IPS DF 4.7 (cell line): ENCODE measurements around the gene SLC48A1.

ENCODE experiments used
- DNase-seq: peaks from one replicate; pipeline ENCODE4 v3.0.0-alpha.2; 2013; ENCODE audit warnings: low spot score; ENCODE audit errors: extremely low read depth

The SLC48A1 gene

GRCh38 chr12:47777151-47777550 is 4.1 kb downstream of the SLC48A1 start:
- DNase-seq, result no peak

- DNase-seq, result no peak
Measured at GRCh38 chr12:47777741-47778558, 4.9 kb downstream of the SLC48A1 start.

- no peak for DNase-seq
Measured at GRCh38 chr12:47778881-47779280, 5.8 kb downstream of the SLC48A1 start.

- peak; percentile 94 for DNase-seq
Measured at GRCh38 chr12:47779301-47779942, 6.4 kb downstream of the SLC48A1 start.

GRCh38 chr12:47779943-47780504 is 7.0 kb downstream of the SLC48A1 start:
- no peak for DNase-seq

GRCh38 chr12:47781479-47782371 is 8.7 kb downstream of the SLC48A1 start:
- no peak for DNase-seq

DNA sequence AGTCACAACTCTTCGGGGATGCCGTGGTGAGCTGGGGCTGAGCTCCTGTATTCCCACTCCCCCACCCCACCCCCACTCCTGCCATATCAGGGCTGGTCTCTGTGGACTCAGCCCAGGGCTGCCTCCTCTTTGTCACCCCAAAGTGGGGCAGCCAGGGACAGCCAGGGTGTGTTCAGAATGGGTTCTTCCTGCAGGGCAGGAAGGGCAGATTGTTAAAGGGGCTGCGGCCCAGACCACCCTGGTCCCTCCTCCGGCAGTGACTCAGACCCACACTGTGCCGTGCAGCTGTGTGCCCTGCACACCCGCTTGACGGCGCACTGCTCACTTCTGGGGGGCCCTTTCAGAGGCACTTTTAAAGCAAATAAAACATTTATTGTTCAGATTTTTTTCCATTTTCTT is 9.3 kb downstream of the SLC48A1 start:
- DNase-seq, result no peak

DNA sequence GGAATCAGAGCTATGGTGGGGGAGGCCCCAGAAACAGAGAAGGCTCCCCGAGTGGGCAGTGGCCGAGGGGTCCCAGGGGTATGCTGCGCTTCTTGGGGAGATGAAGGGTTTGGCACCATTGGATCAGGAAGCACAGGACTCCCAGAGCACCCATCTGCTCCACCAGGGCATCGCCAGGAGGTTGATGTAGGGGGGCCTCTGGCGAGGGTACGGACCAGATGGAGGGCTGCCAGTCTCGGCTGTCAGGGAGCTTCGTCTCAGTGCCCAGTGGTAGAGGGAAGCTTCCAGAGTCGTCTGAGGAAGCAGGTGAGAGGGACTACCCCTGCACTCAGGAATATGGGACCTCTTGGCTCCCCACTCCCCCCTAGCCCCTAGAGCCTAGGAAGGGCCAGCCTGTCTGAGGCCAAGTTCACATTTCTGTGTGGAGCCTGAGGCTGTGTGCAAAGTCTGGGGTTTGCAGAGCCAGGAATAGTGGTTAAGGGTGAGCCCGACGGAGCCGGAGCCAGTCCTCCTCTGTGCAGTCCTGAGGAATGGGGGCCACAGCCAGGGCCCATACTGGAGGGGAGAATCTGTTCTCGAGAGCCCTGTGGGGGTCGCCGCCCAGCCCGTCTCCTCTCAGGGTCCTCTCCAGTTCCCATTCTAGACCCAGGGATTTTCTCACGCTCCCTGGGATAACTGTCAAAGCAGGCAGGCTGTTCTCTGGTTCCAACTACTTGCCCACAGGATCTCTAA is 10.2 kb downstream of the SLC48A1 start:
- no peak for DNase-seq

- no peak for DNase-seq
Measured at GRCh38 chr12:47783821-47784819, 11.1 kb downstream of the SLC48A1 start.

DNA sequence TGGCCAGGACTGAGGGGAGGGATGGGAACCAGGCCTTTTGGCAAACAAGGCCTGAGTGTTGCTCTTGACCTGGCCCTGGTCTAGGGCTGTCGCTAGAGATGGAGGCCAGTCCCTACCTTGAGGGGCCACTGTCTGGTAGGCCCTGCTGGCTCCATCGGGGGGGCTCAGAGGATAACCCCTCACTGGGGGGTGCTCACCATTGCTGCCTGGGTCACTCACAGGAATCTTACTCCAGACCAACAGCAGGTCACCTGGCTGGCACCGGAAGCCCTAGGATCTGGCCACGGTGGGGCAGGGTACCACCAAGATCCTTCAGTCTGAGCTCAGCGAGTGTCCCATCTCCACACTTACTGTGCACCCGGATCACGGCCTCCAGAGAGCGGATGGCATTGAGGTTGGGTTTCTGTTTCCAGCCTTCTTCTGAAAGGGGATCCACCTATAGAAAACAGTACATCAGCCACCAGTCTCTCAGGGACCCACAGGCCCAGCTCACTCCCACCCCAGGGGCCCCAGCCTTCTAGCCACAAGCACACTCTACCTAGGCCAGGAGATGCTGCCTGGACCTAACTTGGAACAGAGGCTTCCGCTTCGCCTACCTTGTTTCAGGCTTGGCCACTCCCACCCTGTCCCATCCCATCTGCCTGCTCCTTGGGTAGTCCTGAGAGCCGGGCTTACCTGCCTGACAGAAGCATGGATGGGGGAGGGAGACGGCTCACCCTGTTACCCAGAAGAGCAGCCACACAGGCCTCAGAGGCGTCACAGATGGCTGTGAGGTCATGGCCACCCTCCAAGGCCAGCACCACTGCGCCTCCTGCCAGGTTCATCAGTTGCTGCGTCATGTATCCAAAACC is 12.2 kb downstream of the SLC48A1 start:
- DNase-seq, result no peak

DNA sequence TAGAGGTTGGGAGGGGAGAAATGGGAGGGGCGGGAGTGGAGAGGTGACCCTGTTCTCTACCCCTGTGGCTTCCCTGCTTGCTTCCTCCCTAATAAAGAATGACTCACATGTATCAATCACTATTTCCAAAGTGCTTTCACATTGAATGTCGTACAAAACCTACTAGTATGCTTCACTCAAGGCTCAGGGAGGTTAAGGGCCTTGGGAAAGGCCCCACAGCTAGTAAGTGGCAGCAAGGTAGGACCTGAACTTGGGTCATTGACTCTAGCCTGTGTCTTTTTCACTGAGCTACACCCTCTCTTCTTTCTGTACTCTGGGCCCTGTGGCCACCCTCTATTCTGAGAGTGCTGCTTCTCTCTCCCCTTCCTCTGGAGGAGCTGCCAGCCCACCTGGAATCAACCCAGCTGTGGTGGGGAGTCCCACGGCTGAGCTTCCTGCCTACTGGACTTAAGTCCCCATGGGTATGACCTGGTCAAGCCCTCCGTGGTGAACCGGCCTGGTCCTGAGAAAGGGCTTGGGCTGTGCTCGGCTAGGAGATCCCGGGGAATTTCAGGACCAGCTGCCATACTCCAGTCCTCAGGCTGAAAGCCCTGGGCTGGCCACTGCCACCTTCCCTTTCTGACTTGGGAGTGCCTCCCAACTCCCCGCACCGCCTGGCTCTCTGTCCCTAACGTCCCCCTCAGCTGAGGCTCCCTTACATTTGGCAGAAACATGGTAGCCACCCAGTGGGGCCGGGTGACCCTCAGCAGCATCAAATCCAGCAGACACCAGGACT is 13.0 kb downstream of the SLC48A1 start:
- DNase-seq, result no peak

DNA sequence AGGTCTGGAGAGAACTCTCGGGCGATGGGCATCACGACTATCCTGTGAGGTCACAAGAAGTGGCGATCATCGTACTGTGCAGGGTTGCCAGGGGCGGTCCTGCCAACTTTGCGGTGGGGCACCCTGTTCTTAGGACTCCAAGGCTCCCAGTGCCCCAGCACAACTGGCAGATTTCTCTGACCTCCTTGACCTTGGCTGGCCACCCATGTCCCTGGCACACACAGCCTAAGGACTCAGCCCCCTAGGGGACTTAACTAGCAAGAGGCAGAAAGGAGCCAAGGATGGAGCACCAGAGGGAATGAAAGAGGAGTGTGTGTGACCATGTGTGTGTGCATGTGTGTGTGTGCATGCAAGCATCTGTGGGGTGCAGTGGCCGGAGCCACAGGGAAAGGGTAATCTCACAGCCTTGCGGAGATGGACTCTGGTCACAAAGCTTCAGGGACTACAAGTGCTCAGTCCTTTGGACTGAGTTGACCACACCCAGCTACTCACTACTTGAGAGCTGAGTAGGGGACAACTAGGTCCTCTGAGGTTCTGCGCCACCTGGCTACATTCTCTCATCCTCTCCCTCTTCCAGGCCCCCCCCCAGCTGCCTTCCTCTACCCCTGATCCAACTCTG is 13.7 kb downstream of the SLC48A1 start:
- no peak for DNase-seq

DNA sequence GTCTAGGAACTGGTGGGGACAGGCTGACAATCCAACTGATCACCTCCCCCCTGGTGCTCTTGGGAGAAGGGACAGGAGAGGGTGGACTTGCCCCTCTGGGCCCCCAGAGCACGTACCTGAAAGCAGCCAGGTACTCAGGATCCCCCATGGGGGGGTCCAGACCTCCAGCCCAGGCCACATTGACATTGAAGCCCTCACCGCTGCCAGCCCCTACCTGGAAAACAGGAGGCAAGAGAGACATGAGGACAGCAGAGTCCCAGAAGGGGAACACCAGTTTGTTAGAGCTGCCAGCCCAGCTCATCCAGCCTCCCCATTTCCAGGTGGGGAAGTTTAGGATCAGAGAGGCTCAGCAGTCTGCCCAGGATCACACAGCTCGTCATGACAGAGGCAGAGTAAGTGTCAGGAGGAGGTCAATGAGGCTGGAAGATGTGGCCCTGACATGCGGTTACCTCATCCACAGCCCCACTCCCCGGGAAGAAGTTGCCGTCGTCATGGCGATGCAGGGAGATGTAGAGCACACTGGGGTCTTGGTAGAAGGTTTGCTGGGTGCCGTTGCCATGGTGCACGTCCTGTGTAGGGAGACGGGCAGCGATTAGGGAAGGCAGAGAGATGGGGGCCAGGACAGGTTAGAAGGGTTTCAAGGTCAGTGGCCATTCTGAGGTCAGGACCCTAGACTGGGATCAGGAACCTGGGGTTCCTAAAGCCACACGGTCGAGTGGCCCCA is 14.7 kb downstream of the SLC48A1 start:
- DNase-seq, result no peak

DNA sequence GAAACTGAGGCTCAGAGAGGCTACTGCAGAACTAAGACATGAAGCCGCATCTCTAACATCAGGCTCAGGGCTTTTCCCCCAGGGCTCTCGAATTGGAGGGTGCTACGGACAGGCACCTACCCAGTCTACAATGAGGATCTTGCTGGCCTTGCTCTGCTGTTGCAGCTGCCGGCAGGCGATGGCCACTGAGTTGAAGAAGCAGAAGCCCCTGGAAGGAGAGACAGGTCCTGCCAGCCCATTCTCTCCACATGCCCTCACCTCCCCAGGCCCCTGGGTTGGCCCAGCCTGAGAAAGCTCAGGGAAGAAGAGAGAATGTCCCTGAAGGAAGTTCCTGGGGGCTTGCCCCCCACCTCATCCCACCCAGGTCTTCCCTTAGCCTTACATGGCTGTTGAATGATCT is 16.1 kb downstream of the SLC48A1 start:
- no peak for DNase-seq

- no peak for DNase-seq
Measured at GRCh38 chr12:47789712-47790489, 16.9 kb downstream of the SLC48A1 start.

- no peak for DNase-seq
Measured at GRCh38 chr12:47790676-47791350, 17.8 kb downstream of the SLC48A1 start.
